Ecto neural progenitor cell (in vitro differentiated cells): ENCODE results near the gene TMPRSS5.

Experiments used
- DNase-seq: peaks from one replicate; pipeline ENCODE4 v3.0.0-alpha.2; 2018; ENCODE audit warnings: low spot score

TMPRSS5 gene

DNA sequence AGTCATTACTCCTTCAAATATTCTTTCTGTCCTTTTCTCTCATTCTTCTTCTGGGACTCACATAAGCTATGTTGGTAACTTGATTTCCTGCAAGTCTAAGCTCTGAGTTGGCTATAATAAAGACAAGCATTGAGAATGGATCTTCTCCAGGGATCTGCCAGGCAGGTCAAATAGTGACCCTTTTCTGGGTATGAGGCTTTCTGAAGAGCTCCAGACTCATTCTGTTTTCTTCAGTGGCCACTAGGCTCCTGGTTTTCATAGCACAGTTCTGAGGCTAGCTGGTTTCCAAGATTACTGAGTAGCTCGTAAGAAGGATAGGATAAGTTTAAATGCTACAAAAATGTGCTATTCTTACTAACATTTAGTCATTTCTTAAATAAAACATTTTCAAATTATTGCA lies 38.3 kb downstream of the TMPRSS5 start:
- DNase-seq, result no peak

DNA sequence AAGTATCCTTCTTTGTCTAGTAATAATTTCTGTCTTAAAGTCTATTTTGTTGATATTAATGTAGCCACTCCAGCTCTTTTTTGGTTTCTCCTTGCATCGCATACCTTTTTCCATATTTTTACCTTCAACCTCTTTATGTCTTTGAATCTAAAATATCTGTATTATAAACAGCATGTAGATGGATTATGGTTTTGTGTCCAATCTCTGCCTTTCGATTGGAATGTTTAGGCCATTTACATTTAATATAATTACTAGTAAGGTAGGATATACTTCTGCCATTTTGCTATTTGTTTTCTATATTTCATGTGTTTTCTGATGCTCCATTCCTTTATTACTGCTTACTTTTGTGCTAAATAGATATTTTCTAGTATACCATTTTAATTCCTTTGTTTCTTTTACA lies 39.5 kb downstream of the TMPRSS5 start:
- no peak for DNase-seq

GRCh38 chr11:113664981-113665710 lies 41.0 kb downstream of the TMPRSS5 start:
- DNase-seq, result no peak

DNA sequence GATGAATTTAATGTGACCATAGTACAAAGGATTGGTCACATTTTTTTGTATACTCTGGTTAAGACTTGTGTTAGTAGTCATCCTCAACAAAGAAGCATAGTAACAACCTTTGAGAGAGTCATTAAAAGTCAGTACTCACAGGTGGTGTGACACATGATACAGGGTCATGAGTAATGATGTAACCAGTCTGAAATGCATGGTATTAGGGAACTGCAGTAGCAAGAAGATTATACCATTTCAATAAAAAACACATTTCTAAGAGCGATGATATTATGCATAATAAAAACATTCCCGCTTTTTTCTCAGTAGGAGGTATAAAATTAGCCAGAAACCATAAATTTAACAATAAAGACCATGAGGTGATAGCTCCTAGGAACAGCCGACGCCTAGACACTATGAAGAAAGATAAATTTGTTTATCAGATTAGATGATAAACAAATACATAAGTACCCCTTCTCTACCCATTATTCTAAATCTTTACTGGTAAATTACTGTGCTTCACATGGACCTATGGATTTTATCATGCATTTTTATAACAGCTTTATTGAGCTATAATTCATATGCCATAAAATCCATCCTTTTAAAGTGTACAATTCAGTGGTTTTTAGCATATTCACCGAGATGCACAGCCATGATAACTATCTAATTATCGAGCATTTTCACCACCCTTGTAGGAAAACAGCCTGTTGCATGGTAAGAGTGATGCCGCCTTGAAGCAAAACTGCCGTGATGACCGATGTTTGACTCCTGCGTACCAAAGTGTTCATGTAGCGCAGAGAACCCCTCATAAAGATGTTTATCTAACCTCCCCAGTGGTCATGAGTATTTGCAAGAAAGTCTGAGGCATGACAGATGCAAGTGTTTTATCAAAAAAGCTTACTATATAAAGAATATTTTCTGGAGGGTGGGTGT lies 41.8 kb downstream of the TMPRSS5 start:
- DNase-seq, result no peak

DNA sequence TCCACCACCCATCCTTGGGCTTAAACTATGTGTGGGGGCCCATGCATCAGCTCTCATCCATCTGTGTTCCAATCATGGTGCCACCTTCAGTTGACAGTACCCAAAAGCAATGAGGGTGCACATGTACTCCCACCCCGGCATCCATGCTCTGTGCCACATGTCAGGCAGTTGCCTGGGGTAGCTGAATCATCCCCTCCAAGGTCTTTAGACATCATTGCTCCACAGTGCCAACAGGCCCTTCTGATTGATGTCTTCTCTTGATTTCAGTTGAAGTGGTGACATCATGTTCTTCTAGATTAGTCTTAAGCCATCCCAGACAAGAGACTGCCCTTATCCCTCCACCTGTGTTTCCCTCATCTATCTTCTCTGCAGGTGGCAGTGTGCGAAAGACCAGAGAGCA lies 42.5 kb downstream of the TMPRSS5 start:
- DNase-seq, result no peak

DNA sequence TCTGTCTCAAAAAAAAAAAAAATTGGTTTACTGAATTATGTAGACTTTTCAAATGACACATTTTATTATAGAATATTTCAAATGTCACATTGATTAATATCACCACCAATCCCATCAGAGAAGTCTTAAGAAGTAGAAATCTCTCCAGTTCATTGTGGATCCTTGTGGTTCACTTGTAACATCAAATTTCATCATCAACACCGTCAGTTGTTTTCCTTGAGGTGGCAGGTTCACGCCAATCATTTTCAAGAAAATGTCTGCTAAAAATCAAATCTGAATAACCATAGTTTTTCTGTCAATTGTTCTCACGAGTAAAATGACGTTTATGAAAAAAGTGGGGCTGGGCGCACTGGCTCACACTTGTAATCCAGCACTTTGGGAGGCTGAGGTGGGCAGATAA lies 50.3 kb downstream of the TMPRSS5 start:
- DNase-seq, result no peak

DNA sequence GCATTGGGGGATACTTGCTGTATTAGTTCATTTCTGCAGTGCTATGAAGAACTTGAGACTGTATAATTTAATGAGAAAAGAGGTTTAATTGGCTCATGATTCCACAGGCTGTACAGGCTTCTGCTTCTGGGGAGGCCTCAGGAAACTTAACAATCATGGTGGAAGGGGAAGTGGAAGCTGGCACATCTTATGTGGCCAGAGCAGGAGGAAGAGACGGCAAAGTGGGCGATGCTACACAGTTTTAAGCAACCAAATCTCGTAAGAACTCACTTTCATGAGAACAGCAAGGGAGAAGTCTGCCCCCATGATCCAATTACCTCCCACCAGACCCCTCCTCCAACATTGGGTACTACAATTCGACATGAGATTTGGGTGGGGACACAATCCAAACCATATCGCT lies 55.1 kb downstream of the TMPRSS5 start:
- DNase-seq, result no peak

DNA sequence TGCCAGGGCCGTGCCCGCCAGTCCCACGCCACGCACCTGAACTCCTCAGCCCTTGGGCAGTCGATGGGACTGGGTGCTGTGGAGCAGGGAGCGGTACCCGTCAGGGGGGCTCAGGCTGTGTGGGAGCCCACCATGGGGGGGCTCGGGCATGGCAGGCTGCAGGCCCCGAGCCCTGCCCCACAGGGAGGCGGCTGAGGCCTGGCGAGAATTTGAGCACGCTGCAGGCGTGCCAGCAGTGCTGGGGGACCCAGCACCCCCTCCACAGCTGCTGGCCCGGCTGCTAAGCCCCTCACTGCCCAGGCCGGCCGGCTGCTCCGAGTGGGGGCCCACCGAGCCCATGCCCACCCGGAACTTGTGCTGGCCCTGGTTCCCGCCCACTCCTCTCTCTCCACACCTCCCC lies 56.8 kb downstream of the TMPRSS5 start:
- DNase-seq, result no peak

- no peak for DNase-seq
Measured at GRCh38 chr11:113647856-113648255, 58.3 kb downstream of the TMPRSS5 start.

GRCh38 chr11:113647108-113647507 lies 59.0 kb downstream of the TMPRSS5 start:
- DNase-seq, result no peak

- no peak for DNase-seq
Measured at GRCh38 chr11:113645593-113646349, 60.3 kb downstream of the TMPRSS5 start.

- DNase-seq, result no peak
Measured at GRCh38 chr11:113644605-113645004, 61.5 kb downstream of the TMPRSS5 start.

GRCh38 chr11:113643701-113644100 lies 62.4 kb downstream of the TMPRSS5 start:
- DNase-seq, result no peak

DNA sequence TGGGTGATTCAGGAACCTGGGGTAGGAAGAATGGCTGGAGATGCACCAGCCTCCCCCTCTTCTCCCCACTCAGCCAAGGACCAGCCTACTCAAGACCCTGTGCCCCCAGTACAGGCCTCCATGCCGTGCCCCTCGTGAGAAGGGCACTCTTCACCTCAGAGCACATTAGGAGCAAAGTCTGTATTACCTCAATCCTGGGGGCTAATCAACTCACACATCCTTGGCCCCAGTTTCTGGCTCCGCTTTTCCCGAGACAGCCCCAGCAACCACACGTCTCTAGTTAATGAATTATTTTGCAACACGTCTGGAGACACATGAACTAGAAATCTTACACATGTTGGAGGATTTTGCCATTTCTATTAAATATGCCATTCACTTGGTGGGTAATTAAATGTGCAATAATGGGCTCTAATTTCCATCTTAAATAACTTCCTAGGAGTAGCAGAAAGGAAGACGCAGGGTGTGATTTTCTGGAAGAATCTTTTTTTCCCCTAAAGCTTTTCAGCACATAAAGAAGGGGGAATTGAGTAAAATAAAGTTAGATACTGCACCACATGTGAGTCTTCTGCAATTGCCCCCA lies 63.0 kb downstream of the TMPRSS5 start:
- DNase-seq, result no peak

DNA sequence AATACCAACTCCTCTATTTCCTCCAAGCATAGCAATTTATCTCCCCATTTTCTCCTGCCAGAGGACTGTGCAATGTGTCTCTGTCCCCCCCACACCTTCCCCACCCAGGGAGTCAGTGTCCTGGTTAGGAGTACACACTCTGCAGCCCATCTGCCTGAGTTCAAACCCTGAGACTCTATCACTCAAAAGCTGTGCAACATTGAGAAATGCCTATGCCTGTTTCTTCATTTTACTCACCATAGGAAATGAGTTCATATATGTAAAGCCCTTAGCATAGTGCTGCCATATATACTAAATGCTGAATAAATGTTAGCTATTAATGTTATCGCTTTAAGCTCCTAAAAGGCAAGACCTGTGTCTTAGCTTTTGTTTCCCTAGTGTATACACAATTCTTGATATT lies 64.0 kb downstream of the TMPRSS5 start:
- no peak for DNase-seq

DNA sequence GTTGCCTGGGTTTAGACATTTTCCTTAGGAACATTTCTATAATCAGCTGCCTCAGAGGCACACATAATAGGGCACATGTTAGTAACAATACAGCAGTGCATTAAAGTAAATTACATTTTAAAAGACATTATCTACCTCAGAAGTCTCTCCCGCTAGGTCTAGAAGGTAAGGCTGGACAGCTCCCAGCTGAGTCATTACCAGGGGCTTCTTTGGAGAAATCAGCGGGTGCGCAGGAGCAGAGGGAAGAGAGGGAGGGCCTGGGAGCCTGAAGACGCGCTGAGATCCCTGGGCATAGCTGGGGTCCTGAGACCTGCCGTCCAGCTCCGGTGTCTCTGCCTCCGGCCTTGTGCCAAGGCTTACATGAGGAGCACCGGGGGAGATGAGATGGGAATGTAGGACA lies 67.7 kb downstream of the TMPRSS5 start:
- no peak for DNase-seq

- no peak for DNase-seq
Measured at GRCh38 chr11:113637636-113638035, 68.5 kb downstream of the TMPRSS5 start.
